Measurements from ENCODE around the gene SHISA2.

Gene SHISA2

DNA sequence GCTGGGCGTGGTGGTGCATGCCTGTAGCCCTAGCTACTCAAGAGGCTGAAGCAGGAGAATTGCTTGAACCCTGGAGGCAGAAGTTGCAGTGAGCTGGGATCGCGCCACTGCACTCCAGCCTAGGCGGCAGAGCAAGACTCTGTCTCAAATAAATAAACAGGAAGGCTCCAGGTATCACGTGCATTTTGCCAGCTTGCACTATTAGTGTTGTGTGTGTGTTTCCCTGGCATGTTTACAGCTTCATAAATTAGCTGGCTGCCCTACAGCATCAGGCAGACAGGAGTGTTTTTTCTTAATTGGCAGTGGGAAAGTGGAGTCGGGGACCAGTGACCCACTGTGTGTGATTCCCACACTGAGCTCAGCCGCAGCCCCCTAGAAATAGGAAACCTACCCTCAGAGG, 32.6 kb downstream of the SHISA2 start:
- peaks cover 3% of the 10 kb centered on the region for H3K4me1 ChIP-seq (ENCODE audit: control insufficient read depth, insufficient read depth, low read length)
- H3K4me3 ChIP-seq (ENCODE audit: low read length in 2 of 2): no peak overlapping the region
- no peaks in the 10 kb centered on the region for H3K36me3 ChIP-seq (ENCODE audit: control insufficient read depth in 2 of 2, insufficient read depth in 2 of 2, low read length in 2 of 2)
- no peak overlapping the region for H3K9ac ChIP-seq (ENCODE audit: low read length in 2 of 2)
- no peak overlapping the region for H3K27ac ChIP-seq (ENCODE audit: low read length)
- no peaks in the 10 kb centered on the region for H3K9me3 ChIP-seq (ENCODE audit: control insufficient read depth in 2 of 2, low read length in 2 of 2)
- no peaks in the 10 kb centered on the region for H3K27me3 ChIP-seq (ENCODE audit: control insufficient read depth in 1 of 2, insufficient read depth in 2 of 2, low read length in 2 of 2)

DNA sequence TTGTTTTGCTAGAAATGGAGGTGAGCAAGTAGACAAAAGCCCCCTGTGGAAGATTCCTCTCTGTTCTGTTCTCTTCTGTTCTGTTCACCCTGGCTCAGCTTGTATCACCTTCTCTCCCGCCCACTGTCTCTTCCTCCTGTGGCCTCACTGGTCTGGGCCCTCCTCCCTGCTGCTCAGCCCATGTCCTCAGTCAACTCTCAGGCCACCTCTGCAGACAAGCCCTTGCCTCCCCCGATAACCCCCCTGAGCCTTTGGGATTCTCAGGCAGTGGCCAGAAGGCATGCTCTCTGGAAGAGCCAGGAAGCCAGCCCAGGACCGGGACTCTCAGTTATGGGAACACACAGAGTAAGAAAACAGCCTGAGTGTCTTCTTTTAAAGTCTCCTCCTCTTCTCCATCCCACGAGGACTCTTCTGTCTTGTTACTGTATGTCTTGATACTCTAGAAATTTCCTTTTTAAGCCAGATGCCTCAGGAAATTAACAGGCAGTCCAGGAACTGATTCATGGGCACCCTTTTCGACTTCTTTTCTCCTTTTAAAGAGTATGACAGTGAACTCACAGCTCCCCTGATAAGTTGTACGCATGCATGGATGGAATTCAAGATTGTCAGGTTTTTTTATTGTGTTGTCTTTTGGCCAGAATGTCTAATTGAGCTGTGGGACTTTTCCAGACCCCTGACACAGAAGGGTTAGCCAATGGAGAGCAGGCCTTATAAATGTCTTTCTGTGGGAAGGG, 33.7 kb downstream of the SHISA2 start:
- Histone ChIP-seq H3K9ac (ENCODE audit: low read length in 2 of 2) (no peak overlapping the region), H3K27ac (ENCODE audit: low read length) (no peak overlapping the region), H3K4me3 (ENCODE audit: low read length in 2 of 2) (no peak overlapping the region), H3K9me3 (ENCODE audit: control insufficient read depth in 2 of 2, low read length in 2 of 2) (no peaks in the 10 kb centered on the region), H3K36me3 (ENCODE audit: control insufficient read depth in 2 of 2, insufficient read depth in 2 of 2, low read length in 2 of 2) (no peaks in the 10 kb centered on the region), H3K4me1 (ENCODE audit: control insufficient read depth, insufficient read depth, low read length) (peaks cover 3% of the 10 kb centered on the region), H3K27me3 (ENCODE audit: control insufficient read depth in 1 of 2, insufficient read depth in 2 of 2, low read length in 2 of 2) (no peaks in the 10 kb centered on the region)

DNA sequence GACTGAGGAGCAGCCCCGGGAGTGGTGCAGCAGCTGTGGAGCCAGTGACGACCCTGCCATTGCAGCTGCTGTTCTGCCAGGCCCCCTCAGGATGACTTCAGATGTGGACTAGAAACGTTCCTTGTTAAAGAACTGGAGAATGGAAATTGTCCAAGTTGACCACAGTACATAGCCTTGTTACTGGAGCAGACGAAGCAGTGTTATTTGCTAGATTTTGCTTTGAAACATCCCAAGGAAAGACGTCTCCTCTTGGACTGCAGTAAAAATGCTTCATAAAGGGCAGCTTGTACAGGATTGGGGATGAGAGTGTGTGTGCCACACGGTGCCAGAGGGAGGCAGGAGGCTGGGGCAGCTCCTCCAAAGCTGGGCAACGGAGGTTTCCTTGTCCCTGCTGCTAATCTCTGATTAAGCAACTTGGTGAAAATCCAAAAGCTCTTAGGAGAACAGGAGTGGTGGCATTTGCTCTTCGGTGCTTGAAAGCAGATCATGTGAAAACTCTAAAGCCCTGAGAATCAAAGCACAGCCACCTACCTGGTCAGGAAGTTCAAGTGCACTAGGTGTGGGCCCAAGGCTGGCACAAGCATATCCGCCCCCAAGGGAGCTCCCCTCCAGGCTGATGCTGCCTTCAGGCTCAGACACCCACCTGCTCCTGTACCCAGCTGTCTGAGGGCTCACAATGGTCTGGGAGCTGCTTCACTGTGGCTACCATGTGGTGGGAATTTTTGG, 34.5 kb downstream of the SHISA2 start:
- H3K9me3 ChIP-seq (ENCODE audit: control insufficient read depth in 2 of 2, low read length in 2 of 2): no peaks in the 10 kb centered on the region
- H3K36me3 ChIP-seq (ENCODE audit: control insufficient read depth in 2 of 2, insufficient read depth in 2 of 2, low read length in 2 of 2): no peaks in the 10 kb centered on the region
- no peak overlapping the region for H3K27ac ChIP-seq (ENCODE audit: low read length)
- H3K4me1 ChIP-seq (ENCODE audit: control insufficient read depth, insufficient read depth, low read length): peaks cover 3% of the 10 kb centered on the region
- no peak overlapping the region for H3K4me3 ChIP-seq (ENCODE audit: low read length in 2 of 2)
- no peak overlapping the region for H3K9ac ChIP-seq (ENCODE audit: low read length in 2 of 2)
- H3K27me3 ChIP-seq (ENCODE audit: control insufficient read depth in 1 of 2, insufficient read depth in 2 of 2, low read length in 2 of 2): no peaks in the 10 kb centered on the region

- H3K4me1 ChIP-seq (ENCODE audit: control insufficient read depth, insufficient read depth, low read length): peaks cover 6% of the 10 kb centered on the region
- H3K9me3 ChIP-seq (ENCODE audit: control insufficient read depth in 2 of 2, low read length in 2 of 2): no peaks in the 10 kb centered on the region
- peaks cover 0 to 2% of the 10 kb centered on the region in 2 donors for H3K27me3 ChIP-seq (ENCODE audit: control insufficient read depth in 1 of 2, insufficient read depth in 2 of 2, low read length in 2 of 2)
- H3K9ac ChIP-seq (ENCODE audit: low read length in 2 of 2): no peak overlapping the region
- H3K4me3 ChIP-seq (ENCODE audit: low read length in 2 of 2): no peak overlapping the region
- no peaks in the 10 kb centered on the region for H3K36me3 ChIP-seq (ENCODE audit: control insufficient read depth in 2 of 2, insufficient read depth in 2 of 2, low read length in 2 of 2)
- no peak overlapping the region for H3K27ac ChIP-seq (ENCODE audit: low read length)
Observed at GRCh38 chr13:26016189-26016588, 35.6 kb downstream of the SHISA2 start.

DNA sequence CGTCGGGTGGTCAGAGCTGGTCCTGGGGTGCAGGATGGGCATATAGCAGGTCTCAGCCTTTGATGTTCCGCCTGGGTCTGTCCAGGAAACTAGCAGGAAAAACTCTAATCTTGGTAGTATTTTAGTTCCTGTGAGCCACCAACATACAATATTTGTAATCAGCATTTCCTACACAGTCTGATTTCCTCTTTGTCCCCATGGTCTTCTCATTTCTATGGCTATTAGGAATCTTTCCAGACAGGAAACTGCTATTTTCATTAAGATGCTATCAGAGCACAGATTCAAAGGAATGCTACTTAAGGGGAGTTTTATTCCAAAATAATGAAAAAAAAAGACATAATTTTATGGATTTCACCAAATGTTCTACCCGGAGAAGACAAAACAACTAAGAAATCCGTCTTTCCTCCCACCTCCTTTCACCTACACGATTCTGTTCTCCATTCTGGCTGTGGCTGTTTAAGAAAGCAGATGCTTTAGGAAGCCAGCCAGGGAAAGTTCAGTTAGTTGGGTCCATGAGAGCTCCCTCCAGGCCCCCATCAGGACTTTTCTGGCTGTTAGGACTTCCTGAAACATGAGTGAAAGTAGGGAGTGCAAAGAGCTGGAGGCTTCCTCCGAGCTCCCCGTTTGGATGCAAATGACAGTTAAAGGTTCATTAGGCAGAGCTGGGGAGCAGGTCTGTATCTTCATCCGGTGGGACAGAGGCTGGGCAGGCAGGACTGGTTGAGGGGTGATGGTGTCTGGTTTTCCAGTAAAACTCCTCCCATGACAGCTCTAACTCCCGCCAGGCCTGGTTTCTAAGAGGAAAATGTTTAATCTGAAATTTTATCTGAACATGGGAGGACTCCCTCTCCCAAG, 36.3 kb downstream of the SHISA2 start:
- no peaks in the 10 kb centered on the region for H3K9me3 ChIP-seq (ENCODE audit: control insufficient read depth in 2 of 2, low read length in 2 of 2)
- H3K27ac ChIP-seq (ENCODE audit: low read length): no peak overlapping the region
- H3K9ac ChIP-seq (ENCODE audit: low read length in 2 of 2): no peak overlapping the region
- H3K4me3 ChIP-seq (ENCODE audit: low read length in 2 of 2): no peak overlapping the region
- peaks cover 0 to 2% of the 10 kb centered on the region in 2 donors for H3K27me3 ChIP-seq (ENCODE audit: control insufficient read depth in 1 of 2, insufficient read depth in 2 of 2, low read length in 2 of 2)
- H3K36me3 ChIP-seq (ENCODE audit: control insufficient read depth in 2 of 2, insufficient read depth in 2 of 2, low read length in 2 of 2): no peaks in the 10 kb centered on the region
- H3K4me1 ChIP-seq (ENCODE audit: control insufficient read depth, insufficient read depth, low read length): peaks cover 6% of the 10 kb centered on the region

GRCh38 chr13:26012995-26013394, 38.8 kb downstream of the SHISA2 start:
- Histone ChIP-seq H3K4me3 (ENCODE audit: low read length in 2 of 2) (peak overlapping the region in 1 of 2 donors; percentile 47), H3K9me3 (ENCODE audit: control insufficient read depth in 2 of 2, low read length in 2 of 2) (no peaks in the 10 kb centered on the region), H3K27ac (ENCODE audit: low read length) (no peak overlapping the region), H3K9ac (ENCODE audit: low read length in 2 of 2) (no peak overlapping the region), H3K36me3 (ENCODE audit: control insufficient read depth in 2 of 2, insufficient read depth in 2 of 2, low read length in 2 of 2) (no peaks in the 10 kb centered on the region), H3K4me1 (ENCODE audit: control insufficient read depth, insufficient read depth, low read length) (peaks cover 3% of the 10 kb centered on the region), H3K27me3 (ENCODE audit: control insufficient read depth in 1 of 2, insufficient read depth in 2 of 2, low read length in 2 of 2) (peaks cover 0 to 3% of the 10 kb centered on the region in 2 donors)

DNA sequence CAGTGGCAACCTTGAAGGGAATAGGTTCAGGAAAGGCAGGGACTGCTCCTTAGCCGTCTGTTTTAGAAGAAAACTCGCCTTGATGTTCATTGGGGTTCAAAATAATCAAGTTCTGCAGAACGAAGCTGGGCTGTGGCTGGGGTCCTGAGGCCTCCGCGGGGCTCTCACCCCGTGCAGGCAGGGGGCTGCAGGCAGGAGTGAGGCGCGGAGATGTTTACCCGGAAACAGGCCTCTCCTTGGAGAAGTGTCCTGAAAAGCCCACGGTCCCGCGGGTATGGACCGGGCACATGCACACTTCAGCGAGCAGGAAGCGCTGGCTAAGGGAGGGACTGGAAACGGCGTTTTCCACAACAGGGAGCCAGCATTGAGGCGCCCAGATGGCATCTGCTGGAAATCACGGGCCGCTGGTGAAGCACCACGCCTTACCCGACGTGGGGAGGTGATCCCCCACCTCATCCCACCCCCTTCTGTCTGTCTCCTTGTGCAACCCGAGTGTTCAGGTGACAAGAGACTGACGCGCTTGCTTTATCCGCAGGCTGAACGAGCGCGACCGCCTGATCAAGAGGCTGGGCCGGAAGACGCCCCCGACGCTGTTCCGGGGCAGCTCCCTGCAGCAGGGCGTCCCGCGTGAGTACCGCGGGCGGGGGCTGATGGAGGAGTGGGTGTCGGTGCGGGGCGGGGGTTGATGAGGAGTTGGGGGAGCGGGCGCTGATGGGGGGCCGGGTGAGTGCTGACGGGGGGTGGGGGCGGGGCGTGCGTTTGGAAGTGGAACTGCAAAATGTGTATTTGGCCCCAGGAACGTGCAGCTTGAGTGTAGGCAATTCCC, 39.6 kb downstream of the SHISA2 start:
- Histone ChIP-seq H3K9ac (ENCODE audit: low read length in 2 of 2) (peak overlapping the region in 1 of 2 donors; percentile 47), H3K27ac (ENCODE audit: low read length) (no peak overlapping the region), H3K4me1 (ENCODE audit: control insufficient read depth, insufficient read depth, low read length) (peaks cover 3% of the 10 kb centered on the region), H3K4me3 (ENCODE audit: low read length in 2 of 2) (peak overlapping the region; percentile 13 to 71), H3K27me3 (ENCODE audit: control insufficient read depth in 1 of 2, insufficient read depth in 2 of 2, low read length in 2 of 2) (peaks cover 0 to 3% of the 10 kb centered on the region in 2 donors), H3K36me3 (ENCODE audit: control insufficient read depth in 2 of 2, insufficient read depth in 2 of 2, low read length in 2 of 2) (no peaks in the 10 kb centered on the region), H3K9me3 (ENCODE audit: control insufficient read depth in 2 of 2, low read length in 2 of 2) (no peaks in the 10 kb centered on the region)

DNA sequence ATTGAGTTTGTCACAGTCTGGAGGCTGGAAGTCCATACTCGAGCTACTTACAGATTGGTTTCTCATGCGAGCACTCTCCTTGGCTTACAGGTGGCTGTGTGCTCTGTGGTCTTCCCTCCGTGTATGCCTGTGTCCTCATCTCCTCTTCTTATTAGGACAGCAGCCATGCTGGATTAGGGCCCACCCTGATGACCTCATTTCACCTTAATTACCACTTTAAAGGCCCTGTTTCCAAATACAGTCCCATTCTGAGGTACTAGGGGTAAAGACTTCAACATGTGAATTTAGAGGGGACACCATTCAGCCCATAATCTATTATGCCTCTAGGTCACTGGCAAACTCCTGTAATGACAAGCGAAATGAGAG, 40.6 kb downstream of the SHISA2 start:
- H3K36me3 ChIP-seq (ENCODE audit: control insufficient read depth in 2 of 2, insufficient read depth in 2 of 2, low read length in 2 of 2): no peaks in the 10 kb centered on the region
- H3K9me3 ChIP-seq (ENCODE audit: control insufficient read depth in 2 of 2, low read length in 2 of 2): no peaks in the 10 kb centered on the region
- no peak overlapping the region for H3K27ac ChIP-seq (ENCODE audit: low read length)
- peaks cover 0 to 3% of the 10 kb centered on the region in 2 donors for H3K27me3 ChIP-seq (ENCODE audit: control insufficient read depth in 1 of 2, insufficient read depth in 2 of 2, low read length in 2 of 2)
- H3K4me3 ChIP-seq (ENCODE audit: low read length in 2 of 2): no peak overlapping the region
- H3K4me1 ChIP-seq (ENCODE audit: control insufficient read depth, insufficient read depth, low read length): peaks cover 3% of the 10 kb centered on the region
- no peak overlapping the region for H3K9ac ChIP-seq (ENCODE audit: low read length in 2 of 2)

DNA sequence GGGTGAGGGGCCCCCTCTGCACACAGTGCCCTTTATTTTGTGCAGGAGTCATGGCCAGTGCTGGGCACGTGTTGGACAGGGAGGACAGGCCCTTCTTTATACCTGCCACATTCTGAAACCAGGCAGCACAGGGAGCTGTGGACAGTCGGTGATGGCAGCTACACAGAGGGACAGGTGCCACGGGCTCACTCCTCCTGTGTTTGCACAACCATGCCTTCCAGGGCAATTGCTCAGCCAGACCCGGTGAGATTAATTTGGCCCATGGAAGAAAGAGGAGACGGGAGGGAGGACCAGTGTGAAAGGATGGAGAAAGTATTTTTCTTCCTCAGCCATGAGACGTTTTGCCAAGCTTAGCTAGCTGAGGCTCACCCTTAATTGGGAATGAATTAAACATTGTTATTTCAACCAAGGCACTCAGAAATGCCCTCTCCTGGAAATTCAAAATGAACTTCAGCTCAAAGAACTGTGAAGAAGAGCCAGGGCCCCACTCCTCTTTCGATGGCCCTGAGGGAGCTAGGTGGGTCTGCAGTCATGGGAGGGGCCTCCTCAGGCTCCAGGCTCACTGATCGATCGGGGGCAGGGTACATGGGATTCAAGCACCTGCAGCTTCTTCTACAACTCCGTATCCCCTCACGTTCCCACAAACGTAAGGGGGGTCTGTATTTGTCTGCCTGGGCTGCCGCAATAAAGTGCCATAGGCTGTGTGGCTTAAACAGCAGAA, 41.2 kb downstream of the SHISA2 start:
- Histone ChIP-seq H3K4me3 (ENCODE audit: low read length in 2 of 2) (no peak overlapping the region), H3K9ac (ENCODE audit: low read length in 2 of 2) (no peak overlapping the region), H3K4me1 (ENCODE audit: control insufficient read depth, insufficient read depth, low read length) (peaks cover 3% of the 10 kb centered on the region), H3K27ac (ENCODE audit: low read length) (no peak overlapping the region), H3K9me3 (ENCODE audit: control insufficient read depth in 2 of 2, low read length in 2 of 2) (no peaks in the 10 kb centered on the region), H3K27me3 (ENCODE audit: control insufficient read depth in 1 of 2, insufficient read depth in 2 of 2, low read length in 2 of 2) (peaks cover 0 to 3% of the 10 kb centered on the region in 2 donors), H3K36me3 (ENCODE audit: control insufficient read depth in 2 of 2, insufficient read depth in 2 of 2, low read length in 2 of 2) (no peaks in the 10 kb centered on the region)
